ENCODE data around the gene EFL1.

GRCh38 chr15:82231842-82232241 lies 30.7 kb downstream of the EFL1 start:
- no peak for TF ChIP-seq CTCF (conservative IDR thresholded peaks at IDR 0.05 in 1 of 2, IDR thresholded peaks at IDR 0.05 in 1 of 2; ENCODE audit: extremely low read depth in 1 of 2, insufficient read depth in 1 of 2, low read depth in 1 of 2, low read length in 2 of 2)
- TF ChIP-seq EZH2 (IDR thresholded peaks at IDR 0.05; ENCODE audit: borderline replicate concordance, low read length), result no peak

Data from mammary epithelial cell (primary cell).